Effector memory CD8-positive, alpha-beta T cell (primary cell): Measurements from ENCODE around the gene ETHE1.

Experiments
- ATAC-seq: fragments of 150-1000 bp; cut with Tn5 transposase; replicated peaks from 2 replicates; pipeline ENCODE4 v1.10.0; 2021; ENCODE audit warnings: mild to moderate bottlenecking, moderate library complexity
- DNase-seq, 3 experiments: peaks; one replicate each; pipeline ENCODE4 v3.0.0; 2021
- H3K27ac Mint-ChIP-seq, 2 donors: one replicate each; pipeline ENCODE4 v1.8.0; 2022; ENCODE audit warnings: mild to moderate bottlenecking in 2 of 2, mixed read lengths in 2 of 2, moderate library complexity in 2 of 2
- H3K27me3 Mint-ChIP-seq, 2 donors: one replicate each; pipeline ENCODE4 v1.8.0; 2022; ENCODE audit warnings: mixed read lengths in 2 of 2
- H3K36me3 Mint-ChIP-seq: one replicate; pipeline ENCODE4 v1.8.0; 2022; ENCODE audit warnings: mild to moderate bottlenecking, moderate library complexity, mixed read lengths; ENCODE audit not compliant: insufficient read depth
- H3K4me1 Mint-ChIP-seq, 2 donors: one replicate each; pipeline ENCODE4 v1.8.0; 2022; ENCODE audit warnings: low read depth in 2 of 2, mixed read lengths in 2 of 2
- H3K4me3 Mint-ChIP-seq, 2 donors: one replicate each; pipeline ENCODE4 v1.8.0; 2022; ENCODE audit warnings: mild to moderate bottlenecking in 2 of 2, mixed read lengths in 2 of 2, moderate library complexity in 2 of 2
- H3K9me3 Mint-ChIP-seq, 2 donors: one replicate each; pipeline ENCODE4 v1.8.0; 2022; ENCODE audit warnings: mixed read lengths in 2 of 2

The ETHE1 gene

GRCh38 chr19:43483281-43483680, 43.7 kb downstream of the ETHE1 start:
- H3K4me3 Mint-ChIP-seq = no peak overlapping the region
- no peaks in the 10 kb centered on the region for H3K4me1 Mint-ChIP-seq
- H3K27me3 Mint-ChIP-seq = no peaks in the 10 kb centered on the region

DNA sequence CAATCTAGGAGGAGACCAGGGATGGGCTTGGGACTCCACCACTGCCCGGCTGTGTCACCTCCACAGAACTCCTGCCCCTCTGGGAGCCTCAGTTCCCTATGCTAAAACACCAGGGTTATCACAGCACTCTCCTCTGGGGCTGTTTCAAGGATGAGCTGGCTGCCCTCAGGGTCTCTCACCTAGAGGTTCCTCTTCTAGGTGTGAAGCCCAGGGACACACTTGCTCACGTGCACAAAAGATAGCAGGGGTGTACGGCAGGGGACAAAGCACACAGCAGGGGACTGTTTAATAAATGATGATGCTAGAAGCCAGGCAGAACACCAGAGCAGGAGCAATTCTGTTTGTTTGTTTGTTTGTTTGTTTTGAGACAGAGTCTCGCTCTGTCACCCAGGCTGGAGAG, 44.8 kb downstream of the ETHE1 start:
- Mint-ChIP-seq H3K4me3 (no peak overlapping the region), H3K27me3 (no peaks in the 10 kb centered on the region), H3K9me3 (no peaks in the 10 kb centered on the region), H3K27ac (no peak overlapping the region), H3K4me1 (no peaks in the 10 kb centered on the region), H3K36me3 (peaks cover 10% of the 10 kb centered on the region)
- DNase-seq = no peak
- ATAC-seq = no peak

More at GRCh38 chr19:43483281-43483680, 43.7 kb downstream of the ETHE1 start:
- Mint-ChIP-seq H3K9me3 (no peaks in the 10 kb centered on the region), H3K36me3 (peaks cover 3% of the 10 kb centered on the region), H3K27ac (no peak overlapping the region)
- DNase-seq (no peak), ATAC-seq (no peak)

DNA sequence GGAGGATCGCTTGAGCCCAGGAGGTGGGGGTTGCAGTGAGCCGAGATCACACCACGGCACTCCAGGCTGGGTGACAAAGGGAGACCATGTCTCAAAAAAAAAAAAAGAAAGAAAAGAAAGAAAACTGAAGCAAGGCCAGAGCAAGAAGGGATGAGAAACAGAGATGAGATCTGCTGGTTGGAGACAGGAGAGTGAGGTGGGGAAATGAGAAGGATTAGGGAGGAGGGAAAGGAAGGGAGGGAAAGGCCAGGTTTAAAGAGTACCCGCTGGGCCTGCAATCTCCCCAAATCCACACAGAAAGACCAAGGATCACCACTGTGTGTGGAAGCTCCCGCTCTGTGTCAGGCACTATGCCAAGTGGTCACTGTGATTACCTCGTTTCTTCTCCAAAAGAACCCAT, 45.3 kb downstream of the ETHE1 start:
- H3K4me1 Mint-ChIP-seq = no peaks in the 10 kb centered on the region

GRCh38 chr19:43480574-43480973, 46.4 kb downstream of the ETHE1 start:
- Mint-ChIP-seq H3K4me3 (no peak overlapping the region), H3K36me3 (peaks cover 12% of the 10 kb centered on the region)

More for the DNA sequence above, 45.3 kb downstream of the ETHE1 start:
- peak overlapping the region in 1 of 2 donors; percentile 90 for H3K27ac Mint-ChIP-seq
- ATAC-seq (no peak), DNase-seq (no peak)
- no peak overlapping the region for H3K4me3 Mint-ChIP-seq
- H3K36me3 Mint-ChIP-seq = peaks cover 10% of the 10 kb centered on the region
- H3K27me3 Mint-ChIP-seq = no peaks in the 10 kb centered on the region
- no peaks in the 10 kb centered on the region for H3K9me3 Mint-ChIP-seq

DNA sequence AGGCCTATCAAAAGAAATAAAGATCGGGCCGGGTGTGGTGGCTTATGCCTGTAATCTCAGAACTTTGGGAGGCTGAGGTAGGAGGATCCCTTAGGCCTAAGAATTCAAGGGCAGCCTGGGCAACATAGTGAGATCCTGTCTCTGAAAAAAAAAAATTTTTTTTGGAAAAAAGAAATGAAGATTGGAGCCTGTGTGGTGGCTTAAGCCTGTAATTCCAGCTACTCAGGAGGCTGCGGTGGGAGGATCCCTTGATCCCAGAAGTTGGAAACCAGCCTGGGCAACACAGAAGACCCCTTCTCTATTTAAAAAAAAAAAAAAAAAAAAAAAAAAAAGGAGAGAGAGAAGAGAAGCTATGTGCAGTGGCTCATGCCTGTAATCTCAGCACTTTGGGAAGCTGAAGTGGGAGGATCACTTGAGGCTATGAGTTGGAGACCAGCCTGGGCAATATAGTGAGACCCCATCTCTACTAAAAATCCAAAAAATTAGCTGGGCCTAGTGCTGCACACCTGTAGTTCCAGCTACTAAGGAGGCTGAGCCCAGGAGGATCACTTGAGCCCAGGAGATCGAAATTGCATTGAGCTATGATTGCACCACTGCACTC, 46.9 kb downstream of the ETHE1 start:
- no peak overlapping the region for H3K4me3 Mint-ChIP-seq
- ATAC-seq = no peak
- H3K27ac Mint-ChIP-seq = no peak overlapping the region
- H3K9me3 Mint-ChIP-seq = peaks cover 0 to 2% of the 10 kb centered on the region in 2 donors
- H3K36me3 Mint-ChIP-seq = peaks cover 16% of the 10 kb centered on the region
- DNase-seq = no peak
- H3K27me3 Mint-ChIP-seq = no peaks in the 10 kb centered on the region
- peaks cover 4 to 6% of the 10 kb centered on the region in 2 donors for H3K4me1 Mint-ChIP-seq

More at GRCh38 chr19:43480574-43480973, 46.4 kb downstream of the ETHE1 start:
- H3K27ac Mint-ChIP-seq = no peak overlapping the region
- peaks cover 0 to under 1% of the 10 kb centered on the region in 2 donors for H3K9me3 Mint-ChIP-seq
- ATAC-seq = no peak
- peaks cover under 1 to 1% of the 10 kb centered on the region in 2 donors for H3K4me1 Mint-ChIP-seq
- no peaks in the 10 kb centered on the region for H3K27me3 Mint-ChIP-seq
- no peak for DNase-seq

- no peaks in the 10 kb centered on the region for H3K27me3 Mint-ChIP-seq
- no peak for ATAC-seq
- no peak for DNase-seq
- peaks cover 6 to 7% of the 10 kb centered on the region in 2 donors for H3K4me1 Mint-ChIP-seq
- no peak overlapping the region for H3K4me3 Mint-ChIP-seq
- H3K9me3 Mint-ChIP-seq = peaks cover 0 to 2% of the 10 kb centered on the region in 2 donors
- H3K27ac Mint-ChIP-seq = no peak overlapping the region
- H3K36me3 Mint-ChIP-seq = peaks cover 18% of the 10 kb centered on the region
Observed at GRCh38 chr19:43479226-43479625, 47.8 kb downstream of the ETHE1 start.

DNA sequence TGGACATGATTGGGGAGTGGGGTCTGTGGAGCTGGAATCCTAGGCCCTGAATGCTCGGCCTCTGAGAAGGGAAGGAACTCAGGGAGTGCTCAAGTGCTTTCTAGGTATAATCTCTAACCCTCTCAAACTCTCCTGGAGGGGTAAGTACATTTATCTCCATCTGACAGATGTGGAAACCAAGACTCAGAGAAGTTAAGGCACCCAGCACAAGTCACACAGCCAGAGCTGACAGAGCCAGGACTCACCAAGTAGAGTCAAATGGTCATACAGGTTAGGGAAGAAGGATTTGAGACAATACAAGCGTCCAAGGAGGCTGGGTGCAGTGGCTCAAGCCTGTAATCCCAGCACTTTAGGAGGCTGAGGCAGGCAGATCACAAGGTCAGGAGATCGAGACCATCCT, 48.7 kb downstream of the ETHE1 start:
- Mint-ChIP-seq H3K36me3 (peaks cover 20% of the 10 kb centered on the region), H3K9me3 (peaks cover 0 to 2% of the 10 kb centered on the region in 2 donors), H3K4me3 (no peak overlapping the region), H3K4me1 (peaks cover 6 to 7% of the 10 kb centered on the region in 2 donors), H3K27ac (peak overlapping the region in 1 of 2 donors; percentile 9), H3K27me3 (no peaks in the 10 kb centered on the region)
- DNase-seq = no peak
- ATAC-seq = no peak

DNA sequence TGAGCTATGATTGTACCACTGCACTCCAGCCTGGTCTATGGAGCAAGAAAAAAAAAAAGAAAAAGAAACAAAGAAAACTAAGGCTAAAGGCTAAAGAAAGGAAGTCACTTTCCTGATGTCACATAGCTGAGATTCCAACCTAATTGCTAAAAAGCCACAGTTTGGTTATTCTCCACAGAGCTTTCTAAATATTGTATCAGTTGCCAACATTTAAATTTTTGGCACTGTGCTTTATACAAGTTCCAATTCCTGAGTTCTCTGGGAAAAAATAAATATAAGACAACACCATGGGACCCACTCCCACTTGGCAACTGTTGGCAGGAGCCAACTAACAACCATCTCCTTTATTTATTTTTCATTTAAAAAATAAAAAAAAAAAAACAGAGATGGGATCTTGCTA, 50.4 kb downstream of the ETHE1 start:
- DNase-seq = no peak

GRCh38 chr19:43474986-43475705, 51.9 kb downstream of the ETHE1 start:
- Mint-ChIP-seq H3K27ac (peak overlapping the region; percentile 93 to 98), H3K27me3 (no peaks in the 10 kb centered on the region), H3K9me3 (peaks cover 0 to 2% of the 10 kb centered on the region in 2 donors), H3K4me1 (peaks cover 6 to 7% of the 10 kb centered on the region in 2 donors), H3K36me3 (peaks cover 20% of the 10 kb centered on the region), H3K4me3 (peak overlapping the region; percentile 76 to 88)
- DNase-seq = peak; percentile 95 to 96 (median 96)
- peak; percentile 96 for ATAC-seq

More for the DNA sequence above, 50.4 kb downstream of the ETHE1 start:
- H3K27me3 Mint-ChIP-seq = no peaks in the 10 kb centered on the region
- H3K27ac Mint-ChIP-seq = peak overlapping the region; percentile 93 to 98
- H3K9me3 Mint-ChIP-seq = peaks cover 0 to 2% of the 10 kb centered on the region in 2 donors
- peaks cover 20% of the 10 kb centered on the region for H3K36me3 Mint-ChIP-seq
- no peak for ATAC-seq
- H3K4me3 Mint-ChIP-seq = no peak overlapping the region
- peaks cover 6 to 7% of the 10 kb centered on the region in 2 donors for H3K4me1 Mint-ChIP-seq

- H3K9me3 Mint-ChIP-seq = peaks cover 0 to 2% of the 10 kb centered on the region in 2 donors
- H3K4me1 Mint-ChIP-seq = peaks cover 6 to 8% of the 10 kb centered on the region in 2 donors
- no peaks in the 10 kb centered on the region for H3K27me3 Mint-ChIP-seq
- peak overlapping the region in 1 of 2 donors; percentile 54 for H3K4me3 Mint-ChIP-seq
- ATAC-seq = no peak
- H3K36me3 Mint-ChIP-seq = peaks cover 20% of the 10 kb centered on the region
- DNase-seq = no peak
- H3K27ac Mint-ChIP-seq = peak overlapping the region in 1 of 2 donors; percentile 98
Observed at GRCh38 chr19:43474487-43474886, 52.5 kb downstream of the ETHE1 start.

GRCh38 chr19:43471091-43471490, 55.9 kb downstream of the ETHE1 start:
- no peak overlapping the region for H3K4me3 Mint-ChIP-seq
- ATAC-seq (no peak), DNase-seq (no peak)
- H3K27ac Mint-ChIP-seq = no peak overlapping the region
- H3K9me3 Mint-ChIP-seq = peaks cover 0 to 2% of the 10 kb centered on the region in 2 donors
- peaks cover 9% of the 10 kb centered on the region for H3K36me3 Mint-ChIP-seq
- H3K4me1 Mint-ChIP-seq = peaks cover 13 to 17% of the 10 kb centered on the region in 2 donors
- no peaks in the 10 kb centered on the region for H3K27me3 Mint-ChIP-seq

DNA sequence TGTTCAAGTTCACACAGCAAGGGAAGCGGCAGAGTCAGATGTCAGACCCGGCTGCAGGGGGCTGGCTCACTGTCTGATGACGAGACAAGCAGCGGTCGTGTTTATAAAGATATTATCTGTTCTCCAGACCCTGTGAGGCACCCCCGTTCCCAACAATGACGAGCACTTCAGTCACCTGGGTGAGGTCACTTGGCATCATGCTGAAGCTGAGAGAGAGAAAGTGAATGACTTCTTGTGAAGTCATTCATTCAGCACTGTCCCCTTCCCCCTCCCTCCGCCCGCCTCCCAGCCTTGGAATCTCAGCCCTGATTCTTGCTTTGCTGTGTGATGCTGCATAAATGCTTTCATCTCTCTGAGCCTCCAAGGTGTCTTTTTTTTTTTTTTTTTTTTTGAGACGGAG, 56.7 kb downstream of the ETHE1 start:
- DNase-seq = no peak
- Mint-ChIP-seq H3K9me3 (no peaks in the 10 kb centered on the region), H3K27ac (no peak overlapping the region), H3K36me3 (peaks cover 5% of the 10 kb centered on the region), H3K27me3 (no peaks in the 10 kb centered on the region), H3K4me1 (peaks cover 10 to 13% of the 10 kb centered on the region in 2 donors), H3K4me3 (no peak overlapping the region)
- ATAC-seq = no peak

- Mint-ChIP-seq H3K36me3 (peaks cover 4% of the 10 kb centered on the region), H3K4me3 (no peak overlapping the region), H3K4me1 (peaks cover 13 to 14% of the 10 kb centered on the region in 2 donors)
Observed at GRCh38 chr19:43469160-43469480, 57.9 kb downstream of the ETHE1 start.

More at GRCh38 chr19:43469160-43469480, 57.9 kb downstream of the ETHE1 start:
- Mint-ChIP-seq H3K9me3 (no peaks in the 10 kb centered on the region), H3K27me3 (no peaks in the 10 kb centered on the region), H3K27ac (peak overlapping the region; percentile 22 to 46)
- DNase-seq (no peak), ATAC-seq (peak; percentile 69)
